Measurements from ENCODE around the gene ZRANB2. TPM values are rescaled to one million over a fixed set of nuclear protein-coding genes. Genes with fewer than 3 reads are reported as not detected.

The ZRANB2 gene
- total and polyA plus RNA-seq, 11 donors = 24.6 to 56.6 (median 48.6) TPM

DNA sequence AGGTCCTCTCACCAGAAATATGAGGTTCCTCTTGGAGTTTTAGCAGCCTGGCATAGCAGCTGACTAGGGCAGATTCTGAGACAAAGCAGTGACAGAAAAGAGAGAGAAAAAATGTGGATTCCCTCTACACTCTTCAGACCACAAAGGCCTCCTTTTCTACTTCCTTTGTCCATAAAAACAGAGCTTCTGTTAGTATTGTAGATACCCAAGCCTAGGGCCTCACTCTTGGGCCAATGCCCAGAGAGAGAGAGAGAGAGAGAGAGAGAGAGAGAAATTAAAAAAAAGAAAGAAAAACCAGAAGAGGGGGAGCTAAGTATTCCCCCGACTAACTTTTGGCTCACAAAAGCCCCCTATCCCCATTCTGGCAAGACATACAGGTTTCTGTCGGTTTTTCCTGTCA lies 2.4 kb upstream of the ZRANB2 start:
- H3K4me1 ChIP-seq = peaks cover 0 to 27% (median 18%) of the 10 kb centered on the region in 12 donors

DNA sequence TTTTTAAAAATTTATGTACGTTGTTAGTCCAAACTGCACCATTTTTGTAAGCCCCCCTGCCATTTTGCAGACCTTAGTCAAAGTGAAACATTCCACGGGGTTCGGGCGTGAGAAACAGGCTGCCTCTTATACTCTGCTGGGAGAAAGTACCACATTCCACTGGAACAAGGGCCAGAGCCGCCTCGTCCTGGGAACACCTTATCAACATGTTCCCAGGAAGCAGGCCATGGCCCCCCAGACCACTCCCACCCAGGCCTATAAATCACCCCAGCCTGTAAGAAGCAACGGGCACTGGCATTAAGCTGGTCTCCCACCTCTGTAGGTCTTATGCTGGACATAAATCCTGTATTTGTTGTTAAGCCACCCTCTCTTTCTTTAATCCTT lies 854 bp upstream of the ZRANB2 start:
- no peak for ATAC-seq
- Histone ChIP-seq H3K4me1 (peaks cover 0 to 31% (median 18%) of the 10 kb centered on the region in 12 donors), H3K27ac (peak overlapping the region in 6 of 12 donors; percentile 77 to 97 (median 90)), H3K9me3 (no peaks in the 10 kb centered on the region), H3K27me3 (peaks cover 0 to 3% (median 0%) of the 10 kb centered on the region in 9 donors), H3K4me3 (peak overlapping the region in 11 of 12 donors; percentile 68 to 92 (median 85)), H3K36me3 (peaks cover 0 to 22% (median 17%) of the 10 kb centered on the region in 9 donors)
- WGBS, 4 donors = 68 to 78% (median 73%) methylated on average over 7 of the region's 7 CpGs
- peak in 3 of 5 donors; percentile 19 to 48 (median 27) for DNase-seq
- intact Hi-C loops (cut with DNase I) = no loop called here
- TF ChIP-seq POLR2A (IDR thresholded peaks at IDR 0.05) = no peak
- TF ChIP-seq, protein P1, sequence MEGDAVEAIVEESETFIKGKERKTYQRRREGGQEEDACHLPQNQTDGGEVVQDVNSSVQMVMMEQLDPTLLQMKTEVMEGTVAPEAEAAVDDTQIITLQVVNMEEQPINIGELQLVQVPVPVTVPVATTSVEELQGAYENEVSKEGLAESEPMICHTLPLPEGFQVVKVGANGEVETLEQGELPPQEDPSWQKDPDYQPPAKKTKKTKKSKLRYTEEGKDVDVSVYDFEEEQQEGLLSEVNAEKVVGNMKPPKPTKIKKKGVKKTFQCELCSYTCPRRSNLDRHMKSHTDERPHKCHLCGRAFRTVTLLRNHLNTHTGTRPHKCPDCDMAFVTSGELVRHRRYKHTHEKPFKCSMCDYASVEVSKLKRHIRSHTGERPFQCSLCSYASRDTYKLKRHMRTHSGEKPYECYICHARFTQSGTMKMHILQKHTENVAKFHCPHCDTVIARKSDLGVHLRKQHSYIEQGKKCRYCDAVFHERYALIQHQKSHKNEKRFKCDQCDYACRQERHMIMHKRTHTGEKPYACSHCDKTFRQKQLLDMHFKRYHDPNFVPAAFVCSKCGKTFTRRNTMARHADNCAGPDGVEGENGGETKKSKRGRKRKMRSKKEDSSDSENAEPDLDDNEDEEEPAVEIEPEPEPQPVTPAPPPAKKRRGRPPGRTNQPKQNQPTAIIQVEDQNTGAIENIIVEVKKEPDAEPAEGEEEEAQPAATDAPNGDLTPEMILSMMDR (IDR thresholded peaks at IDR 0.05) = no peak

More for the DNA sequence above, 2.4 kb upstream of the ZRANB2 start:
- Histone ChIP-seq H3K27me3 (peaks cover 0 to 3% (median 0%) of the 10 kb centered on the region in 9 donors), H3K27ac (no peak overlapping the region), H3K9me3 (no peaks in the 10 kb centered on the region), H3K4me3 (no peak overlapping the region), H3K36me3 (peaks cover 0 to 6% (median 1%) of the 10 kb centered on the region in 9 donors)
- no peak for ATAC-seq
- WGBS, 4 donors = 60 to 69% (median 64%) methylated on average over 2 of the region's 2 CpGs
- TF ChIP-seq POLR2A (IDR thresholded peaks at IDR 0.05) = no peak
- TF ChIP-seq, protein P1 (IDR thresholded peaks at IDR 0.05) = no peak
- no peak for DNase-seq
- intact Hi-C loops (cut with DNase I) = no loop called here

DNA sequence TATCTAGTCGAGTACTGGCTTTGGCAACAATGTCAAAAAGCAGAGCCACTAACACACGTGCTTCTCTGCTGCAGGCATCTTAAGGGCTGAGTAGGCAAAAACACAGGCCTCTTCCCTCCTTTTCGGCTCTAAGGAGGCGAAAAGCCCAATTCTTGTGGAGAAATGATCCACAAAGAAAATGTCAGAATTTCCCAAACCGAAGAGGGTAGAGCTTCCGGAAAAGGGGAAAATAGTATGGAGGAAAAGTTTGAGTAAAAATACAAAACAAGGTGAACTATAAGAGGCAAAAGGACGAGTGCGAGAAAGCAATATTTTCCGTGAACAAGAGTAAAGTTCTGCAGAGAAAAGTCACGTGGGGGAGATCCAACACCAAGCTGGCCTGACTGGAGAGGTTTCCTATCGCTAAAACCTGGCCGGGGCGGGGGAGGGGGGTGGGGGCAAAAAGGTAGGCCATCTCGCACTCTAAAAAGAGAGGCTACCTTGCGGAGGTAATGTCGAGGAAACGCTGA lies 551 bp downstream of the ZRANB2 start:
- H3K4me1 ChIP-seq = peaks cover 0 to 31% (median 18%) of the 10 kb centered on the region in 12 donors
- intact Hi-C loops (cut with DNase I) = no loop called here
- 0 to 2% (median 1%) methylated on average over 17 of the region's 17 CpGs for WGBS, 4 donors
- ATAC-seq = peak in 3 of 4 donors; percentile 3 to 43 (median 27)
- peaks cover 0 to 36% (median 31%) of the 10 kb centered on the region in 9 donors for H3K36me3 ChIP-seq
- no peaks in the 10 kb centered on the region for H3K27me3 ChIP-seq
- H3K4me3 ChIP-seq = peak overlapping the region; percentile 68 to 92 (median 84)
- H3K9me3 ChIP-seq = no peaks in the 10 kb centered on the region
- TF ChIP-seq POLR2A (IDR thresholded peaks at IDR 0.05) = no peak
- TF ChIP-seq, protein P1 (IDR thresholded peaks at IDR 0.05) = no peak
- DNase-seq = no peak
- H3K27ac ChIP-seq = peak overlapping the region; percentile 54 to 97 (median 90)

DNA sequence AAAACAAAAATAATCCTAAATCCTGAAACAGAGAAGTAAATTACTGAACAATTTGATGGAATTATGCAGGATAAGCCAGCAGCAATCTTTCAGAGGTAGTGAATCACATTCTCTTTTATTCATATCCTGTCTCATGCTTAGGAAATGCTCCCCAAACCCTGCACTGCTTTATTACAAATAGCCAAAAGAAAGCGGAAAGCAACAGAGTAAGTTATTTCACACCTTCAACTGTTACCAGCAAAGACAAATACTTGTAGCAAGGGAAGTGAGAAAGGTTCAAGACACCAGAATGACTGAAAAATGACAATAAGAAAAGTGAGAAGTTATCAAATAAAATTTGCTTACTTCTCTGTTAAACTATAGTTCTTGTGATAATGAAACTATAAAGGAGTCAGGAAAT lies 6.2 kb downstream of the ZRANB2 start:
- Histone ChIP-seq H3K27me3 (no peaks in the 10 kb centered on the region), H3K4me1 (peaks cover 0 to 23% (median 14%) of the 10 kb centered on the region in 12 donors), H3K9me3 (no peaks in the 10 kb centered on the region), H3K27ac (no peak overlapping the region), H3K36me3 (peaks cover 0 to 91% (median 87%) of the 10 kb centered on the region in 9 donors), H3K4me3 (no peak overlapping the region)
- 89 to 95% (median 91%) methylated on average over 1 of the region's 1 CpG for WGBS, 4 donors
- intact Hi-C loops (cut with DNase I) = loop anchor here in 1 of 10 donors (5.0 kb wide), 1 partner anchor 832 kb away; no protein-coding TSS in a partner anchor
- ATAC-seq (no peak), DNase-seq (no peak)
- TF ChIP-seq POLR2A (IDR thresholded peaks at IDR 0.05) = no peak
- TF ChIP-seq, protein P1 (IDR thresholded peaks at IDR 0.05) = no peak
